ENCODE results near the gene ALDH2.

GRCh38 chr12:111826992-111827391 lies 60.3 kb downstream of the ALDH2 start:
- TF ChIP-seq CTCF (IDR thresholded peaks at IDR 0.05) (no peak), POLR2A (IDR thresholded peaks at IDR 0.05) (no peak), POLR2AphosphoS5 (IDR thresholded peaks at IDR 0.05) (no peak)

Data from transverse colon (tissue), 4 donors.